Body of pancreas (tissue), 4 donors: Measurements from ENCODE around the gene CRIM1. TPM values are rescaled to one million over a fixed set of nuclear protein-coding genes. Genes with fewer than 3 reads are reported as not detected.

Source experiments
- ATAC-seq: fragments of 150-250 bp; one replicate; pipeline ENCODE4 v1.9.1; 2016
- DNase-seq, 4 donors: peaks; one replicate each; pipeline ENCODE4 v3.0.0-alpha.2; 2019
- H3K27ac ChIP-seq, 4 donors: fragments of 200-600 bp; sonication (generic); 1 replicate in 3 of 4; 2 replicates in 1 of 4; pipeline versions ENCODE4 v1.5.1 to v1.6.1; 2016 to 2019; ENCODE audit warnings: mild to moderate bottlenecking in 1 of 4, mixed read lengths in 1 of 4, moderate library complexity in 1 of 4
- H3K27me3 ChIP-seq, 2 donors: fragments of 200-600 bp; sonication (generic); one replicate each; pipeline ENCODE4 v1.6.0; 2016; ENCODE audit warnings: mild to moderate bottlenecking in 1 of 2
- H3K36me3 ChIP-seq, 2 donors: fragments of 200-600 bp; sonication (generic); replicated peaks in 1 of 2; 2 replicates each; pipeline ENCODE4 v1.5.1; 2016; ENCODE audit warnings: low read depth in 2 of 2; ENCODE audit not compliant: insufficient read depth in 1 of 2
- H3K4me1 ChIP-seq: fragments of 200-600 bp; sonication (generic); one replicate; pipeline ENCODE4 v1.6.0; 2016
- H3K4me3 ChIP-seq, 2 donors: fragments of 200-600 bp; sonication (generic); 1 replicate in 1 of 2; 2 replicates in 1 of 2; pipeline ENCODE4 v1.5.1; 2016 to 2019
- H3K9me3 ChIP-seq, 3 donors: fragments of 200-600 bp; sonication (generic); 1 replicate in 2 of 3; 2 replicates in 1 of 3; pipeline ENCODE4 v1.5.1; 2016
- CTCF ChIP-seq, 7 experiments: fragments of 450-650 bp in 4 of 7; fragments of 200-600 bp in 3 of 7; sonication (generic) in 3 of 7; IDR thresholded peaks; one replicate each; pipeline ENCODE4 v1.5.1; 2016 to 2019; ENCODE audit warnings: antibody characterized with exemption in 7 of 7
- POLR2A ChIP-seq, 3 donors: fragments of 450-650 bp; IDR thresholded peaks; one replicate each; pipeline ENCODE4 v1.6.1; 2016; ENCODE audit warnings: antibody characterized with exemption in 3 of 3, mild to moderate bottlenecking in 2 of 3
- WGBS, 2 donors: methylation state at CpG; one replicate each; pipeline ENCODE4 v1.1.5; 2017; 5-methylcytosine and 5-hydroxymethylcytosine counted together
- intact Hi-C: fragments of 100-400 bp; cut with DNase I; formaldehyde crosslinking; loops from one replicate; pipeline ENCODE4 v1.15.1; 2023
- total RNA-seq, 2 donors: library from RNA; depleted of rRNA; stranded (reverse); fragments of >200 nt; gene quantifications; one replicate each; pipeline ENCODE4 v1.1.0, GENCODE V29; 2016

Gene CRIM1
- total RNA-seq, 2 donors from 2014 or later: 41.5 to 64.6 TPM

DNA sequence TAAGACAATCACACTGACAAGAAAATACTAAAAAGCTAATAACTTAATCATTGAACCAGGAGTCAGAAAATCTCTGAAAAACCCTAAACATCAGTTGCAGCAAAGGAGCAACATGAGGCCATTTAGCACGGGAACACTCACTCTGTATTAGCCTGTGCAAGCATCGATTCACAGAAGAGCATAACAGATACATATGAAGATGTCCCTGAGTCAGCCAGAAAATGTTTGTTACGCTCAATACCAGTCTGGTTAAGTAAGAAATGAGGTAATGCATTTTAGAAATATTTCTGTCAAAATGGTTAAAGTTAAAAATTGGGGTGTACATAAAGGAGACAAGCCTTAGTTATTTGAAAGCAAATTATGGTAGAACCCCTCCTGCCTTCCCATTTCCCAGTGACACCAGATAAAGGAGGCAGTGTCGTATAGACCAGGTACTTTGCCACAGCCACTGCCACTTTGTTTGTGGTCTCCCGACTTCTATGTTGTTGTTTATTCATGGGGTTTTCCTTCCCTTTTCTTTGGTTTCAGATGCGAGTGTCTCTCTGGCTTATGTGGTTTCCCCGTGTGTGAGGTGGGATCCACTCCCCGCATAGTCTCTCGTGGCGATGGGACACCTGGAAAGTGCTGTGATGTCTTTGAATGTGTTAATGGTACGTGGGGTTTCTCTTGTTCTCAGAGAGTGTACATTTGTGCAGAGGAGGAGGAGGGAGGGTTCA is 108.6 kb downstream of the CRIM1 start:
- ATAC-seq (no peak), DNase-seq (no peak)
- no peaks in the 10 kb centered on the region for H3K27me3 ChIP-seq
- no peak overlapping the region for H3K4me3 ChIP-seq
- no peaks in the 10 kb centered on the region for H3K9me3 ChIP-seq
- no peaks in the 10 kb centered on the region for H3K36me3 ChIP-seq
- TF ChIP-seq POLR2A (IDR thresholded peaks at IDR 0.05) (no peak), CTCF (IDR thresholded peaks at IDR 0.05) (no peak)
- 71 to 80% methylated on average over 11 of the region's 11 CpGs for WGBS, 2 donors
- intact Hi-C loops: no loop called here
- H3K4me1 ChIP-seq: peaks cover 20% of the 10 kb centered on the region
- H3K27ac ChIP-seq: no peak overlapping the region

- TF ChIP-seq CTCF (IDR thresholded peaks at IDR 0.05): no peak
- no peak for TF ChIP-seq POLR2A (IDR thresholded peaks at IDR 0.05)
- no peak for ATAC-seq
- peaks cover 8% of the 10 kb centered on the region for H3K4me1 ChIP-seq
- no peaks in the 10 kb centered on the region for H3K27me3 ChIP-seq
- 82% methylated on average over 4 of the region's 4 CpGs for WGBS, 2 donors
- no peaks in the 10 kb centered on the region for H3K9me3 ChIP-seq
- H3K36me3 ChIP-seq: no peaks in the 10 kb centered on the region
- no peak overlapping the region for H3K4me3 ChIP-seq
- intact Hi-C loops: no loop called here
- no peak for DNase-seq
- H3K27ac ChIP-seq: no peak overlapping the region
These were observed 110.6 kb downstream of the CRIM1 start for GRCh38 chr2:36466135-36466534.

DNA sequence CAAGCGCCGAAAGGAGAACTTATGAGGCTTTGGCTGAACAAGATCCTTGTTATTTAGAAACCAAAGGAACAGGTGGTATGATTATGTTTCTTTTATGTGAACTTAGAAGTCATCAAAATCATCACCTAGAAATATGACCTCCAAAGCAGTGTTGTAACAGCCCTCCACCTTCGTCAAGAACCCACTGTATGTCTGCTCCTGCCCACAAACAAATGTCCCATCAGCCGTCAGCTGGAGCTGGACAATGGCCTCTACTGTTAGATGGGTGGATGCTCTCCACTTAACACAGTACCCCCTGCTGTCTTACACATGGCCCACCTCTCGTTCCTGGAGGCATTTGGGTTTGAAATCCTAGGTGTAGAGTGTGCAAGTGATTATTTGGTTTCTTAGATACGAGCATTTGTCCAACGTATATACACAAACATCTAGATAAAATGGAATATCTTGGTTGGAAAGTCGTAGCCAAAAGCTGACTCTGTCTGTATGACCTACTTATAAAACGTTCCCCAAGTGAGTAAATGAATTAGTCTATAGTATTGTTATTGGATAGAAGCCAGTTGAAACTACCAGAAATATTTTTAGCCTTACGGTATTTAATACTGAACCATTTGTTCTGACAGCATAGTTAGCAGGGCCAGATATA is 113.0 kb downstream of the CRIM1 start:
- no peak for ATAC-seq
- TF ChIP-seq CTCF (IDR thresholded peaks at IDR 0.05): no peak
- TF ChIP-seq POLR2A (IDR thresholded peaks at IDR 0.05): no peak
- 66 to 71% methylated on average over 10 of the region's 10 CpGs for WGBS, 2 donors
- Histone ChIP-seq H3K27me3 (no peaks in the 10 kb centered on the region), H3K36me3 (no peaks in the 10 kb centered on the region), H3K4me3 (no peak overlapping the region), H3K4me1 (no peaks in the 10 kb centered on the region), H3K9me3 (no peaks in the 10 kb centered on the region), H3K27ac (no peak overlapping the region)
- intact Hi-C loops: no loop called here
- no peak for DNase-seq

DNA sequence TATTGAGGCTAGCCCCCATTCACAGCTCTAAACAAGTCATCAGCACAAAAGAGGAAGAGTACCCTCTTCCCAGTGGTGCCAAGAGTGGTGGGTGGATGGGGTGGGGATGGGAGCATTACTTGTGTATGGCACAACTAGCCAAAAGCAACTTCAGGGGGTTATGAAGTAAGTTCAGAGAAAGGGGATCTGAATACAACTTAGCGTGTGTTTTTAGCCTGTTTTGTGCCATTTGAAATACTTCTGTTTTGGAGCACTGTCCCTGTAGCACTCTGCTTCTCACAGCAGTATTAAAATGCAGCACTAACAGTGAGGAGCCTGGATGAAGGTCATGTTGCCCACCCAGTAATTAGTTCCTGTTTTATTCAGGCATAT is 113.5 kb downstream of the CRIM1 start:
- no peaks in the 10 kb centered on the region for H3K9me3 ChIP-seq
- no peak overlapping the region for H3K27ac ChIP-seq
- no peaks in the 10 kb centered on the region for H3K4me1 ChIP-seq
- no peak for DNase-seq
- H3K27me3 ChIP-seq: no peaks in the 10 kb centered on the region
- intact Hi-C loops: no loop called here
- no peaks in the 10 kb centered on the region for H3K36me3 ChIP-seq
- no peak overlapping the region for H3K4me3 ChIP-seq
- 77 to 100% methylated on average over 1 of the region's 1 CpG for WGBS, 2 donors
- no peak for TF ChIP-seq CTCF (IDR thresholded peaks at IDR 0.05)
- no peak for TF ChIP-seq POLR2A (IDR thresholded peaks at IDR 0.05)
- ATAC-seq: no peak

GRCh38 chr2:36469710-36470109 is 114.1 kb downstream of the CRIM1 start:
- intact Hi-C loops: no loop called here
- TF ChIP-seq CTCF (IDR thresholded peaks at IDR 0.05): no peak
- TF ChIP-seq POLR2A (IDR thresholded peaks at IDR 0.05): no peak
- H3K4me1 ChIP-seq: no peaks in the 10 kb centered on the region
- no peak overlapping the region for H3K27ac ChIP-seq
- H3K27me3 ChIP-seq: no peaks in the 10 kb centered on the region
- ATAC-seq (no peak), DNase-seq (no peak)
- no peak overlapping the region for H3K4me3 ChIP-seq
- 51 to 65% methylated on average over 3 of the region's 3 CpGs for WGBS, 2 donors
- no peaks in the 10 kb centered on the region for H3K9me3 ChIP-seq
- no peaks in the 10 kb centered on the region for H3K36me3 ChIP-seq
